HG02938 (cell line): Measurements from ENCODE around the gene FBLN2.

ENCODE experiments used
- ATAC-seq: cut with Tn5 transposase; IDR thresholded peaks from one replicate; pipeline ENCODE4 v1.9.1; 2021; ENCODE audit warnings: mild to moderate bottlenecking, moderate library complexity; ENCODE audit not compliant: unreplicated experiment

Gene FBLN2

GRCh38 chr3:13577181-13578121 is 28.5 kb downstream of the FBLN2 start:
- ATAC-seq: no peak

- ATAC-seq: no peak
Measured at GRCh38 chr3:13578251-13578650, 29.3 kb downstream of the FBLN2 start.

GRCh38 chr3:13579063-13579462 is 30.1 kb downstream of the FBLN2 start:
- no peak for ATAC-seq

- ATAC-seq: no peak
Measured at GRCh38 chr3:13580256-13581023, 31.5 kb downstream of the FBLN2 start.

- ATAC-seq: no peak
Measured at GRCh38 chr3:13581485-13582365, 32.8 kb downstream of the FBLN2 start.

GRCh38 chr3:13582366-13583250 is 33.7 kb downstream of the FBLN2 start:
- ATAC-seq: no peak

- no peak for ATAC-seq
Measured at GRCh38 chr3:13583251-13584180, 34.6 kb downstream of the FBLN2 start.

GRCh38 chr3:13584427-13584891 is 35.5 kb downstream of the FBLN2 start:
- ATAC-seq: no peak

GRCh38 chr3:13584901-13585300 is 36.0 kb downstream of the FBLN2 start:
- no peak for ATAC-seq

- ATAC-seq: no peak
Measured at GRCh38 chr3:13587442-13587841, 38.5 kb downstream of the FBLN2 start.

GRCh38 chr3:13588221-13588701 is 39.3 kb downstream of the FBLN2 start:
- no peak for ATAC-seq

- ATAC-seq: no peak
Measured at GRCh38 chr3:13588993-13589392, 40.1 kb downstream of the FBLN2 start.

GRCh38 chr3:13590841-13591520 is 42.1 kb downstream of the FBLN2 start:
- ATAC-seq: no peak

- ATAC-seq: no peak
Measured at GRCh38 chr3:13593615-13594014, 44.7 kb downstream of the FBLN2 start.

- ATAC-seq: no peak
Measured at GRCh38 chr3:13594146-13594545, 45.2 kb downstream of the FBLN2 start.

GRCh38 chr3:13594991-13595421 is 46.1 kb downstream of the FBLN2 start:
- ATAC-seq: no peak

GRCh38 chr3:13595485-13595884 is 46.6 kb downstream of the FBLN2 start:
- ATAC-seq: no peak
